Stimulated activated CD8-positive, alpha-beta memory T cell treated with anti-CD3 and anti-CD28 coated beads, Interleukin-4, amount 100 ng/mL, for 4 hours (primary cell): ENCODE results near the gene ADSS1.

Experiments
- DNase-seq, 2 donors: peaks; one replicate each; pipeline ENCODE4 v3.0.0-alpha.2; 2020; ENCODE audit warnings: low read depth in 2 of 2, low spot score in 1 of 2

ADSS1 gene

DNA sequence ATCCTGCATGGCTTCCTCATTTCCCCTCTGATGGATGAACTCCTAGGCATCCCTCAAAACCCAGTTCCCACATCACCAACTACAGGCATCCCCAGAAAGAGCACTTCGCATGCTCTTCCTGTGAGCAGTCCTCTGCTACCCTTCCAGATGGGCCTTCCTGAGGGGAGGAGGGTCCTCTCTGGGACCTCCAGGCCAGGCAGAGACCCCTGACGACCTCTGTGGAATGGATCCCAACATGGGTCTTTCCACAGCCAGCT, 69.6 kb downstream of the ADSS1 start:
- no peak for DNase-seq

DNA sequence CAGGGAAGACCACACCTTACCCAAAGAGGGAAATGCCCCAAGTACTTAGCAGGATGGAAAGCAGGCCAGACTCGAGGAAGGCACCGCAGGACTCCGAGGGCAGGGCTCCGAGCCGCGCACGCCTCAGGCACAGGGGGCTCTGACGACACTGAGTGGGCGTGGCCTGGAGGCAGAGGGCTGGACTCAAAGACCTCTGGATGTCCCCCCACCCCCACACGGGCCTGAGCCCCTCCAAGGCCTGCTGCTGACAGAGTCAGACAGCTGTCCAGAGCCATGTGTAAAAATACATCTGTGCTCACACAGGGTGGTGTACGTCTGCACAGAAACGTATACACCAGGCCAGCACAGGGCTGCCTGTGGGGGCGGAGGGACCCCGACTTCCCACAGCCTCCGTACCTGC, 70.1 kb downstream of the ADSS1 start:
- DNase-seq, result peak in 1 of 2 donors; percentile 18

- DNase-seq, result no peak
Observed at GRCh38 chr14:104794631-104794992, 70.6 kb downstream of the ADSS1 start.

GRCh38 chr14:104794993-104795780, 71.2 kb downstream of the ADSS1 start, which contains the start of gene AKT1:
Gene AKT1, minus strand, starts transcription at chr14:104795748. Its CDS starts 3,105 bp downstream, at chr14:104792643.
- DNase-seq, result no peak

- peak; percentile 19 to 21 for DNase-seq
Observed at GRCh38 chr14:104795781-104796686, 72.0 kb downstream of the ADSS1 start.

GRCh38 chr14:104796687-104797081, 72.7 kb downstream of the ADSS1 start:
- DNase-seq, result no peak
